HAP-1 (cell line): Measurements from ENCODE around the gene OR51B4.

Source experiments
- DNase-seq, 2 experiments: peaks; one replicate each; pipeline ENCODE4 v3.0.0-alpha.2; 2016 to 2020; ENCODE audit warnings: low spot score in 2 of 2
- H3K27me3 ChIP-seq: fragments of 250-450 bp; sonication (Bioruptor Pico); 2 replicates; pipeline ENCODE4 v1.5.1; 2020; ENCODE audit warnings: low read depth, mild to moderate bottlenecking, moderate library complexity
- H3K36me3 ChIP-seq: fragments of 250-450 bp; sonication (Bioruptor Pico); replicated peaks from 2 replicates; pipeline ENCODE4 v1.5.1; 2020; ENCODE audit warnings: mild to moderate bottlenecking
- H3K4me1 ChIP-seq: fragments of 250-450 bp; sonication (Bioruptor Pico); 2 replicates; pipeline ENCODE4 v1.5.1; 2020; ENCODE audit warnings: mild to moderate bottlenecking
- H3K4me3 ChIP-seq: fragments of 250-450 bp; sonication (Bioruptor Pico); 2 replicates; pipeline ENCODE4 v1.5.1; 2020; ENCODE audit warnings: mild to moderate bottlenecking, moderate library complexity
- H3K9me3 ChIP-seq: fragments of 250-450 bp; sonication (Bioruptor Pico); 2 replicates; pipeline ENCODE4 v1.5.1; 2020; ENCODE audit warnings: mild to moderate bottlenecking, moderate library complexity
- in situ Hi-C: fragments of 300-500 bp; cut with MboI; formaldehyde crosslinking; loops from 3 replicates; pipeline ENCODE4 v1.14.3; 2020; ENCODE audit warnings: low sequenced_read_pairs, inconsistent platforms, mixed read lengths

Gene OR51B4

DNA sequence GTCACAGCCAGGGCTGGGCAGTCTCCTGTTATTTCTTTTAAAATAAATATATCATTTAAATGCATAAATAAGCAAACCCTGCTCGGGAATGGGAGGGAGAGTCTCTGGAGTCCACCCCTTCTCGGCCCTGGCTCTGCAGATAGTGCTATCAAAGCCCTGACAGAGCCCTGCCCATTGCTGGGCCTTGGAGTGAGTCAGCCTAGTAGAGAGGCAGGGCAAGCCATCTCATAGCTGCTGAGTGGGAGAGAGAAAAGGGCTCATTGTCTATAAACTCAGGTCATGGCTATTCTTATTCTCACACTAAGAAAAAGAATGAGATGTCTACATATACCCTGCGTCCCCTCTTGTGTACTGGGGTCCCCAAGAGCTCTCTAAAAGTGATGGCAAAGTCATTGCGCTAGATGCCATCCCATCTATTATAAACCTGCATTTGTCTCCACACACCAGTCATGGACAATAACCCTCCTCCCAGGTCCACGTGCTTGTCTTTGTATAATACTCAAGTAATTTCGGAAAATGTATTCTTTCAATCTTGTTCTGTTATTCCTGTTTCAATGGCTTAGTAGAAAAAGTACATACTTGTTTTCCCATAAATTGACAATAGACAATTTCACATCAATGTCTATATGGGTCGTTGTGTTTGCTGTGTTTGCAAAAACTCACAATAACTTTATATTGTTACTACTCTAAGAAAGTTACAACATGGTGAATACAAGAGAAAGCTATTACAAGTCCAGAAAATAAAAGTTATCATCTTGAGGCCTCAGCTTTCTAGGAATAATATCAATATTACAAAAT lies 13.4 kb downstream of the OR51B4 start:
- in situ Hi-C loops = no loop called here
- Histone ChIP-seq H3K36me3 (no peaks in the 10 kb centered on the region), H3K27me3 (no peaks in the 10 kb centered on the region), H3K9me3 (no peaks in the 10 kb centered on the region), H3K4me3 (no peak overlapping the region), H3K4me1 (no peaks in the 10 kb centered on the region)
- no peak for DNase-seq

DNA sequence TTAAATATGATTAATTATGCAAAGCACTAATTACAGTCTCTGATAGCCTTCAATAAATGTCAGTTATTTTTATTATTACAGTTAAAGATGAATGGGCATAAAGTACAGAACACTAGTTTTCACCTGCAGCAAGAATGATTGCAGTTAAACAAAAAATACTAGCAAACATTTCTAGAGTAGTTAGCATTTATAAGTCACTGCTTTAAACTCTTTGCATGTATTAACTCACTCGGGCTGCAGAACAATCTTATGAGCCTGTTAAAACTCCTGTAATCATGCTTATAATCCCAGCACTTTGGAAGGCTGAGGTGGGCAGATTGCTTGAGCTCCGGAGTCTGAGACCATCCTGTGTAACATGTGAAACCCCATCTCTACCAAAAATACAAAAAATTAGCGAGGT lies 14.8 kb downstream of the OR51B4 start:
- in situ Hi-C loops = no loop called here
- Histone ChIP-seq H3K4me3 (no peak overlapping the region), H3K9me3 (no peaks in the 10 kb centered on the region), H3K27me3 (no peaks in the 10 kb centered on the region), H3K4me1 (no peaks in the 10 kb centered on the region), H3K36me3 (no peaks in the 10 kb centered on the region)
- DNase-seq = no peak

DNA sequence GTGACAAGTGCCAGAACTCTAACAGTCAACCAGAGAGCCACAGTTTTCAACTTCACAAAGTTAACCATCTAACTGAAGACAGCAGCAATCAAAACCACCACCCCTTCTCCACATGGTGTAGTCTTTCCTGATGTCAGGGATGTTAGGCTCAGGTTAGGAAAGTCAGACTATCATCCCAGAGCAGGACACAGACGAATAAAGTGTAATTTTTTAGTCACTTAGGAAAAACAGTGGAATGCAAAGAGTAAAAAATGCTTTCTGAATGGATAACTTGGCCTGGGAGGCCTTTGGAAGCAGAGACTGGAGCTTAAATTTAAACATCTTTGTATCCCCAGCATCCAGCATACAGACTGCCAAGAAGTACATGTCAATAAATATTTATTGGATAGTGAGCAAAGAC lies 15.4 kb downstream of the OR51B4 start:
- in situ Hi-C loops = no loop called here
- no peak overlapping the region for H3K4me3 ChIP-seq
- H3K27me3 ChIP-seq = no peaks in the 10 kb centered on the region
- no peaks in the 10 kb centered on the region for H3K4me1 ChIP-seq
- no peak for DNase-seq
- H3K36me3 ChIP-seq = no peaks in the 10 kb centered on the region
- no peaks in the 10 kb centered on the region for H3K9me3 ChIP-seq

- in situ Hi-C loops = no loop called here
These were observed 15.9 kb downstream of the OR51B4 start for GRCh38 chr11:5285703-5286340.

DNA sequence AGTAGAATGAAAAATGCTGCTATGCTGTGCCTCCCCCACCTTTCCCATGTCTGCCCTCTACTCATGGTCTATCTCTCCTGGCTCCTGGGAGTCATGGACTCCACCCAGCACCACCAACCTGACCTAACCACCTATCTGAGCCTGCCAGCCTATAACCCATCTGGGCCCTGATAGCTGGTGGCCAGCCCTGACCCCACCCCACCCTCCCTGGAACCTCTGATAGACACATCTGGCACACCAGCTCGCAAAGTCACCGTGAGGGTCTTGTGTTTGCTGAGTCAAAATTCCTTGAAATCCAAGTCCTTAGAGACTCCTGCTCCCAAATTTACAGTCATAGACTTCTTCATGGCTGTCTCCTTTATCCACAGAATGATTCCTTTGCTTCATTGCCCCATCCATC lies 17.1 kb downstream of the OR51B4 start:
- in situ Hi-C loops = no loop called here
- no peaks in the 10 kb centered on the region for H3K9me3 ChIP-seq
- H3K36me3 ChIP-seq = no peaks in the 10 kb centered on the region

More at GRCh38 chr11:5285703-5286340, 15.9 kb downstream of the OR51B4 start:
- DNase-seq = no peak
- no peaks in the 10 kb centered on the region for H3K9me3 ChIP-seq
- no peak overlapping the region for H3K4me3 ChIP-seq
- no peaks in the 10 kb centered on the region for H3K27me3 ChIP-seq
- no peaks in the 10 kb centered on the region for H3K36me3 ChIP-seq
- no peaks in the 10 kb centered on the region for H3K4me1 ChIP-seq

GRCh38 chr11:5283882-5284281 lies 17.9 kb downstream of the OR51B4 start:
- H3K9me3 ChIP-seq = no peaks in the 10 kb centered on the region
- H3K4me3 ChIP-seq = no peak overlapping the region
- H3K4me1 ChIP-seq = no peaks in the 10 kb centered on the region
- no peaks in the 10 kb centered on the region for H3K36me3 ChIP-seq
- in situ Hi-C loops = no loop called here
- no peaks in the 10 kb centered on the region for H3K27me3 ChIP-seq
- DNase-seq = no peak

More for the DNA sequence above, 17.1 kb downstream of the OR51B4 start:
- no peak overlapping the region for H3K4me3 ChIP-seq
- no peak for DNase-seq
- H3K4me1 ChIP-seq = no peaks in the 10 kb centered on the region
- H3K27me3 ChIP-seq = no peaks in the 10 kb centered on the region

GRCh38 chr11:5283086-5283485 lies 18.7 kb downstream of the OR51B4 start:
- no peaks in the 10 kb centered on the region for H3K9me3 ChIP-seq
- H3K4me3 ChIP-seq = no peak overlapping the region
- no peaks in the 10 kb centered on the region for H3K36me3 ChIP-seq
- no peaks in the 10 kb centered on the region for H3K4me1 ChIP-seq
- no peaks in the 10 kb centered on the region for H3K27me3 ChIP-seq
- DNase-seq = no peak
- in situ Hi-C loops = no loop called here

DNA sequence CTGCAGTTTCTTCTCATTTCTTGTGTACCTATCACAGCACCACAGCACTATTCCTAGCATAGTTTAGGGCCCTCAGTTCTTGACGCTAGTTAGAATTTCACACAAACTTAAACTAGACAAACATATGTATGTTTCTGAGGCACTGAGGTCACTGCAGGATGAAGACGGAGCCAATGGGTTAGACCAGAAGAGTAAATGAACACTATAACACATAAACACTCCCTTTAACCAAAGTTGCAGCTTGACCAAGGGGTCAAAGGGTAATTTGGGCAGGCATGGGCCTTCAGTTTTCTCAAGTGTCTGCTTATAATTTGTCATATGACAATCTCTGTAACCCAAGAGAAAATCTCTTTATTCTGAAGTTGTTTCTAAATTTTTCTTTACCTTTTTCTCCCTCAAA lies 19.1 kb downstream of the OR51B4 start:
- no peak for DNase-seq
- Histone ChIP-seq H3K4me3 (no peak overlapping the region), H3K36me3 (no peaks in the 10 kb centered on the region), H3K9me3 (no peaks in the 10 kb centered on the region), H3K27me3 (no peaks in the 10 kb centered on the region), H3K4me1 (no peaks in the 10 kb centered on the region)
- in situ Hi-C loops = no loop called here

- H3K27me3 ChIP-seq = no peaks in the 10 kb centered on the region
- in situ Hi-C loops = no loop called here
These were observed 20.1 kb downstream of the OR51B4 start for GRCh38 chr11:5281596-5281995.

DNA sequence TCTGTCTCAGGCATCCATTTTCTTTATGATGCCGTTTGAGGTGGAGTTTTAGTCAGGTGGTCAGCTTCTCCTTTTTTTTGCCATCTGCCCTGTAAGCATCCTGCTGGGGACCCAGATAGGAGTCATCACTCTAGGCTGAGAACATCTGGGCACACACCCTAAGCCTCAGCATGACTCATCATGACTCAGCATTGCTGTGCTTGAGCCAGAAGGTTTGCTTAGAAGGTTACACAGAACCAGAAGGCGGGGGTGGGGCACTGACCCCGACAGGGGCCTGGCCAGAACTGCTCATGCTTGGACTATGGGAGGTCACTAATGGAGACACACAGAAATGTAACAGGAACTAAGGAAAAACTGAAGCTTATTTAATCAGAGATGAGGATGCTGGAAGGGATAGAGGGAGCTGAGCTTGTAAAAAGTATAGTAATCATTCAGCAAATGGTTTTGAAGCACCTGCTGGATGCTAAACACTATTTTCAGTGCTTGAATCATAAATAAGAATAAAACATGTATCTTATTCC lies 21.1 kb downstream of the OR51B4 start:
- no peaks in the 10 kb centered on the region for H3K9me3 ChIP-seq
- in situ Hi-C loops = no loop called here
- no peaks in the 10 kb centered on the region for H3K36me3 ChIP-seq
- H3K27me3 ChIP-seq = no peaks in the 10 kb centered on the region
- no peaks in the 10 kb centered on the region for H3K4me1 ChIP-seq
- peak in 1 of 2 experiments; percentile 7 for DNase-seq
- no peak overlapping the region for H3K4me3 ChIP-seq

More at GRCh38 chr11:5281596-5281995, 20.1 kb downstream of the OR51B4 start:
- H3K36me3 ChIP-seq = no peaks in the 10 kb centered on the region
- no peak for DNase-seq
- H3K4me1 ChIP-seq = no peaks in the 10 kb centered on the region
- H3K4me3 ChIP-seq = no peak overlapping the region
- no peaks in the 10 kb centered on the region for H3K9me3 ChIP-seq

GRCh38 chr11:5279471-5280090 lies 22.2 kb downstream of the OR51B4 start:
- H3K4me3 ChIP-seq = no peak overlapping the region
- no peak for DNase-seq
- in situ Hi-C loops = no loop called here
- no peaks in the 10 kb centered on the region for H3K4me1 ChIP-seq
- H3K9me3 ChIP-seq = no peaks in the 10 kb centered on the region
- no peaks in the 10 kb centered on the region for H3K36me3 ChIP-seq
- no peaks in the 10 kb centered on the region for H3K27me3 ChIP-seq

DNA sequence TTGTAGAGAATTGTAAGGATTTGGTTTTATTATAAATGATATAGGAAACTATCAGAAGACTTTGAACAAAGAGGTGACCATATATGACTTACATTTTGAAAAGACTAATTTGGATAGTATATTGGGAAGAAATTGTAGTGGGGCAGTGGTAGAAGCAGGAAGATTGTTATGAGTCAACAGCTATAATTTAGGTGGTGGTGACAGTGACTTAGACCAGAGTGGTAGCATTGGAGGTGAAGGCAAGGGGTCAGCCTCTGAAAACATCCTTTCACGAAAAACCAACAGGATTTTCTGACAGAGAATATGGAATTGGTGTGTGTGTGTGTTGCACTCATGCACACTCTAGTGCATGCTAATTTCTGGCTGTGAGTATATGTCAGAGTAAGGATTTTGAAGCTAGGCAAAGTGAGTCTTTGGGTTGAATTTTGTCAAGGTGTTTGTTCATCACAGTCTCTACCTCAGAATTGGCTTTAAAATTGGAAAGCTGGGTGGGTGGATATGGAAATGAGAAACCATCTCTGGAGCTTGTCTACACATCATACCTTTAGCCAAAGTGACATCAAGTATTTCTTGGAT lies 23.9 kb downstream of the OR51B4 start:
- in situ Hi-C loops = no loop called here
- H3K36me3 ChIP-seq = no peaks in the 10 kb centered on the region
- H3K27me3 ChIP-seq = no peaks in the 10 kb centered on the region
- no peaks in the 10 kb centered on the region for H3K4me1 ChIP-seq
- DNase-seq = no peak
- no peaks in the 10 kb centered on the region for H3K9me3 ChIP-seq
- H3K4me3 ChIP-seq = no peak overlapping the region

DNA sequence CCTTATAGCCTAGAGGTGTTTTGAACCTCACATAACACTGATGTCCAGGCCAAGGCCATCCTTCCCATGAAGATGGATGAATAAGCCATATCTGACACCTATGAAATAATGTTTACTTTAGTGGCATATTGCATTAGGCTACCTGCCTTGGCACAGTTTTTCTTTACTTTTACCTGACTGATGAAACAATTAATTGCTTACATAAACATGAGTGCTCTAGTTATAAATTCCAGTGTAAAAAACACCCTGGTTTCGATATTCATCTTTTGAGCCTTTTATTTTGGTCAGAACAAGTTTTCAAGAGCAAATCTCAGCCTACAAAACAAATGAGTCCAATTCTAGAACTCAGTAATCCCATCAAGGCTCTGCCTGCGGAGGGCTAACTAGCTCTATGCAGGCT lies 25.0 kb downstream of the OR51B4 start:
- DNase-seq = no peak
- Histone ChIP-seq H3K36me3 (no peaks in the 10 kb centered on the region), H3K27me3 (no peaks in the 10 kb centered on the region), H3K4me3 (no peak overlapping the region), H3K4me1 (no peaks in the 10 kb centered on the region), H3K9me3 (no peaks in the 10 kb centered on the region)
- in situ Hi-C loops = no loop called here
